HG03571 (cell line): ENCODE results near the gene CRTAP.
"Not testable (repeated sequence)": the region's sequence is repeated elsewhere in the genome, so short reads cannot be mapped to it uniquely, and the experiment has no call there.

Experiments used
- ATAC-seq: cut with Tn5 transposase; IDR thresholded peaks from one replicate; pipeline ENCODE4 v1.9.1; 2021; ENCODE audit not compliant: unreplicated experiment

The CRTAP gene

DNA sequence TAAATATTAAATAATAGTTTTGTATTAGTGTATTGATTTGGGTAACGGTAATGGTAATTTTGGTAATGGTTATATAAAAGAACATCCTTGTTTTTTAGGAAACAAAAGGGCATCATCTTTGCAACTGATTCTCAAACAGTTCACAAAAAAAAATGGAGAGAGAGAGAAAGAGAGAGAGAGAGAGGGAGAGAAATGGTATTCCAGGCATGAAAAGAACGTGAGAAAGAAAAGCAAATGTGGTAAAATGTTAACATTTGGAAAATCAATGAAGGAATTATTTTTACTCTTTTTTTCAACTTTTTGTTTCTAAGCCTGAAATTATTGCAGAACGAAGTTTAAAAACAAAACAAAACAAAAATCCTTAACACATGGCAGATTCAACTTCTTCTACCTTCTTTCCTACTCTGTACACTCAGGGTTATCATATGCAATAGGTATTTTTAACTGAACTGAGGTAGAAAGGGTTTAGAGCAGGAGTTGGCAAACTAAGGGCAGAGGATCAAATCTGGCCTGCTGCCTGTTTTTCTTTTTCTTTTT lies 14.6 kb upstream of the CRTAP start:
- no peak for ATAC-seq

DNA sequence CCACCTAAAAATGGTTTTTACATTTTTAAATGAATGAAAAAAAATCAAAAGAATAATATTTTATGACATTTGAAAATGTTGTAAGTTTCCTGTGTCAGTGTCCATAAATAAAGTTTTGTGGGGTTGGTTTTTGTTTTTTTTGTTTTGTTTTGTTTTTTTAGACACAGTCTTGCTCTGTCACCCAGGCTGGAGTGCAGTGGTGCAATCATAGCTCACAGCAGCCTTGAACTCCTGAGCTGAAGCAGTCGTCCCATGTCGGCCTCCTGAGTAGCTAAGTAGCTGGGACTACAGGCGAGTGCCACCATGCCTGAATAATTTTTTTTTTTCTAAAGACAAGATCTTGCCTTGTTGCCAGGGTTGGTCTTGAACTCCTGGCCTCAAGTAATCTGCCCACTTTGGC lies 14.1 kb upstream of the CRTAP start:
- ATAC-seq: no peak

DNA sequence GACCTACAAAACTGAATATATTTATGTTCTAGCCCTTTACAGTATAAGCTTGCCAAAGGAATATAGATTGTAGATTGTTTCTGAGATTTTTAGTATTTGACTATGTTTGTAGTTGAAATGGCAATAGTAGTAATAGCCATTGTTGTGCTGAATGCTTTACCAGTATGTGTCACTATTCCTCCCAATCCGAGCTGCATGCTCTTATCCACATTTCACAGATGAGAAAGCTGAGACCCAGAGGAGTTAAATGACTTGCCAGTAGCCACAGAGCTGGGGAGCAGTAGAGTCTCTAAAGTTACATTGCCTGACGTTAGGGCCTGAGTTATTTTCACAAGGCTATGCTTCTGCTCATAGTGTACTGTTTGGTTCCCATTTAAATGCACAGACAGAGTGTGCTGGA lies 13.6 kb upstream of the CRTAP start:
- ATAC-seq: no peak

DNA sequence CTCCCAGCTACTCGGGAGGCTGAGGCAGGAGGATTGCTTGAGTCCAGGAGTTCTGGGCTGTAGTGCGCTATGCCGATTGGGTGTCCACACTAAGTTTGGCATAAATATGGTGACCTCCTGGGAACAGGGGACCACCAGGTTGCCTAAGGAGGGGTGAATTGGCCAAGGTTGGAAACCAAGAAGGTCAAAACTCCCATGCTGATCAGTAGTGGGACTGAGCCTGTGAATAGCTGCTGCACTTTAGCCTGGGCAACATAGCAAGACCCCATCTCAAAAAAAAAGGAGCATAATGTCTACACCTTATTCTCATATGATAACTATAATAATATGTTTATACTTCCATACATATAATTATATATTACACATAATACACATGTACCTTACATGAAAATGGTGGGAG lies 10.8 kb upstream of the CRTAP start:
- no peak for ATAC-seq

DNA sequence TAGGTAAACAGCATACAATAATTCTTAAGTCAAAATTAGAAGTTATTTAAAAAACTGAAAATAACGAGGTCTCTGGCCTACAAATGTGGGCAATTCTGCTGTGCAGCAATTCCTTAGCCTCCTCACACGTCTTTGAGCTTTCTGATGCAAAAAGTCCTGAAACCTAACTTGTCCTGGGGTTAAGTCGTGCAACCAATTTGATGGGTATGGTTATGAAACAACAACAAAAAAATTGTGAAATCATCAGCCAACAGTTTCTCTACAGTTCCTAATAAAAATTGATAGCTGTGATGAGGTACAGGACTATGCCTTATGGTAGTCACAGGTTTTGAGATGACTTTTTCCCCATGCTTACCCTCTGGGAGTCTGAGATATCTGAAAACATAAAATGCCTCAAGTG lies 10.3 kb upstream of the CRTAP start:
- no peak for ATAC-seq

DNA sequence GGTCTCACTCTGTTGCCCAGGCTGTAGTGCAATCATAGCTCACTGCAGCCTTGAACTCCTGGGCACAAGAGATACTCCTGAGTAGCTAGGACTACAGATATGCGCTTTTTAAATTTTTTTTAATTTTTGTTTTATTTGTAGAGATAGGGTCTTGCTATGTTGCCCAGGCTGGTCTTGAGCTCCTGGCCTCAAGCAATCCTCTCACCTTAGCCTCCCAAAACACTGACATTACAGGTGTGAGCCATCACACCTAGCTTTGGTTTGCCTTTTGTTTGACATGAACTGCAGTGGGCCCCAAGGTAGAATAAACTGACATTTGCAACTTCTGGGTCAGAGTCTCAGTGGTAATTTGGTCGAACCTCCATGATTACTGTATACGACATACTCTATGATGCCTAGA lies 9.0 kb upstream of the CRTAP start:
- ATAC-seq: no peak

DNA sequence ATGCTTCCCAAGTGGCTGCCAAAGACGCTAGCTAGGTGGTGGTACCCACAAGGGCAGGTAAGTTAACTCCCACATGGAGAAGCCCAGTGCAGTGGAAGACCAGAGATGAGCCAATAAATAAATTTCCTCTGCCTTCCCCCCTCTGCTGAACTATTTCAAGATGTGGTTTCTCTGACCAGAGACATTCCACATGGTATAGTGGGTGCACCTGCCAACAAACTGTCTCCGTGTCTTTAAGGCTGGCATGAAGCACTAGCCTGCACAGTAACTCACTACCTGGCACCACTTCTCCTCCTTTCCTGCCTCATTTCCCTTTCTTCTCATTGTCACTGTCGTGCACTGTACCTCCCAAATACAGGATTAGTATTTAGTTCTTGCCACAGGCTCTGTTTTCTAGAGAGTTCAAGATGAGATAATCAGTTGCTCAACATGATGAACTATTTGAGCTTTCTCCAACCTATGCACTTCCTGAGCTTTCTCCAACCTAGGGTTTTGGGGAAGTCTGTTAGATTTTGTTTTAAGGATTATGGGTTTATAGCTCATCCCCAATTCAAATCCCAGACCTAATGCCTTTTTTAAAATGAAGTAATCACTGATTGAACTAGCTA lies 8.4 kb upstream of the CRTAP start:
- ATAC-seq: no peak

DNA sequence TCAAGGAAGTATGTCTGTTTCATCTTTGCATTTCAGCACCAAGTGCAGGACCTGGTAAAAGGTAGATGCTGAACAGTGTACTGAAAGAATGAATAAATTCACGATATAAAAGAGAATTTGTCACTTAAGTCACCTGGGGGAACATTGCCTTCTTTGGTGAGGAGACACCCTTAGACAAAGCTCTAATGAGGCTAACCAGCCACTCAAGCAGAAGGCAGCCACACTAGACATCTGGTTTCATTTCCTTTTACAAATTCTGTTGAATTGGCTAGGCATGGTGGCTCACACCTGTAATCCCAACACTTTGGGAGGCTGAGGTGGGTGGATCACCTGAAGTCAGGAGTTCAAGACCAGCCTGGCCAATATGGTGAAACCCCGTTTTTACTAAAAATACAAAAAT lies 7.0 kb upstream of the CRTAP start:
- ATAC-seq: not testable (repeated sequence)

DNA sequence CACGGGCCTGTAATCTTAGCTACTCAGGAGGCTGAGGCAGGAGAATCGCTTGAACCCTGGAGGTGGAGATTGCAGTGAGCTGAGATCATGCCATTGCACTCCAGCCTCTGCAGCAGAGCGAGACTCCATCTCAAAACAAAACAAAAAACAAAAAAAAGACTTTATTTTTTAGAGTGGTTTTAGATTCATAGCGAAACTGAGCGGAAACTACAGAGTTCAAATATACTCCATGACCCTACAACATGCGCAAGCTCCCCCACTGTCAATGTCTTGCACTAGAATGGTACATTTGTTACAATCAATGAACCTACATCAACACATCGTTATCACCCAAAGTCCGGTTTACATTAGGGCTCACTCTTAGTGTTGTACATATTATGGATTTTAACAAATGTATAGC lies 2.2 kb upstream of the CRTAP start:
- ATAC-seq: peak; percentile 39

DNA sequence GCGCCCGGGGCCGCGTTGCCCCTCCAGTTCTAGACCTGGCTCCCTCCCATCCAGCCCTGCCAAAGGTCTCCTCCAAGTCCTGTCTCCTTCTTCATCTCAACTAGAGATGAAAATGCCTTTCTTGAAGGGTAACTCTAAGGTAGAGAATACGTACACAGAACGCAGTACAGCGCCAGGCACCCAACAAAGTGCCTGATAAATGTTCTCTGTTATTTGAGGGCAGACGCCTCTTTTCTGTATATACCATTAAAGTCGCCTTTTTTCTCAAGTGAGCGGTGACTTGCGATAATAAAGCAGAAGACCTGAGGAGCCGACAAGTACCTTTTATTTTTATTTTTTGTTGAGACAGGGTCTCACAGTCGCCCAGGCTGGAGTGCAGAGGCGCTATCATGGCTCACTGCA lies 809 bp downstream of the CRTAP start:
- no peak for ATAC-seq

DNA sequence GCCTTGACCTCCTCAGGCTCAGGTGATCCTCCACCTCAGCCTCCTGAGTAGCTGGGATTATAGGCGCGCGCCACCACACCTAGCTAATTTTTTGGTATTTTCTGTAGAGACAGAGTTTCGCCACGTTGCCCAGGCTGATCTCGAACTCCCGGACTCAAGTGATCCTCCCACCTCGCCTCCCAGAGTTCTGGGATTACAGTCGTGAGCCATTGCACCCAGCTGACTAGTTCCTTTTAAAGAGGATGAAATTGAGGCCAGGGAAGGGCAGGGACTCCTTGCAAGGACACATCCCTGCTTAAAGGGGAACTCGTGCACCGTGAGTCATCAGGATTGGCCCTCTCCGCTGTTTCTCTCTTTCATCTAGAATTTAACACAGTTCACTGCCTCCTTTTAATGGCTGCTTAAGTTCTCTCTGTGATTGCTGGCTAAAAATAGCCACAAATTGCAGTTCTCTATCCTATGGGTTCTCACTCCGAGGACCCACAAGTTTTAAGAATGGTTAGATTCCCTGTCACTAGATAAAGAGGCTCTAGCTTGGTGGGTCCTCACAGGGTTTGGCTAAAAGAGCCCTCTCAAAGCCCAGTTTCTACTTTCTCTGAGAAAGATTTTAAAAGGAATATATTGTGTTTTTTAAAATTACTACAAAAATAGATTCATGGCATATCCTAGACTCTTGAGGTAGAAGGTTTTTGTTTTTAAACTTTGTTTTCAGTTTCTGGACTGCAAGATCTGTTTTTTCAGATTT lies 1.4 kb downstream of the CRTAP start:
- no peak for ATAC-seq

DNA sequence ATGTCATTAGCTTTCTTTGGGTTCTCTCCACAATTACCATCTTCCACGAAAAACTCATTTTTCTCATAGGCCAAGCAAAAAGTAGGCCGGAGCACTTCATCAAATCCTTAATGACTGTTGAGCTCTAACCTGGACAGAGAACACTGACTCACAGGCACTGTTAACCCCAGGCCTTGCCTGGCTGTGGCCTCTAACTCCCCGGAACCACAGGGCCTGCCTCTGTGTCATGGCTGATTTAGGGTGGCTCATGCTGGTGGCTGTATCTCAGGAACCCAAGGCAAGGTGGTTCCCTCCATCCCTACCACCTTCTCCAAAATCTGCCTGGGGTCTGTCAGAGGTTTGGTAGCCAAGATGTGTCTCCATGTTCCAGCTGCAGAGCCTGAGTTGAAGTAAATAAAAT lies 3.6 kb downstream of the CRTAP start:
- ATAC-seq: no peak

DNA sequence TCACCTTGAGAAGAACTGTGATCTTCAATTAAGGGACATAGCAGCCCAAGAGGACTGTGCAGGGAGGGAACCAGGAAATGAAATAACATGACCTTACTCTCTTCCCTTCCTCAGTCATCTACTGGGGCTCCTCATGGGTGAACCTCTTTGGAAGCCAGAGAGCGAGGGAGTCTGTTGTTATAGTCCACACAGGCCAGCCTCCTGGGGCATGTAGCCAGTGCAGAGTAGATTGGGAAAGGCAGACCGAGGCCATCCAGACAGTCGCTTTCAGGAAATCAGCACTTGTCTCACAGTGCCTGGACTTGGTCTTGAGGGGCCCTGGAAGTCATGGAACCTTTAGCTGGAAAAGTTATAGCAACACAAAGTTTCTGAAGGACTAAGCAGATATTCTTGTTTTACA lies 6.1 kb downstream of the CRTAP start:
- ATAC-seq: no peak

DNA sequence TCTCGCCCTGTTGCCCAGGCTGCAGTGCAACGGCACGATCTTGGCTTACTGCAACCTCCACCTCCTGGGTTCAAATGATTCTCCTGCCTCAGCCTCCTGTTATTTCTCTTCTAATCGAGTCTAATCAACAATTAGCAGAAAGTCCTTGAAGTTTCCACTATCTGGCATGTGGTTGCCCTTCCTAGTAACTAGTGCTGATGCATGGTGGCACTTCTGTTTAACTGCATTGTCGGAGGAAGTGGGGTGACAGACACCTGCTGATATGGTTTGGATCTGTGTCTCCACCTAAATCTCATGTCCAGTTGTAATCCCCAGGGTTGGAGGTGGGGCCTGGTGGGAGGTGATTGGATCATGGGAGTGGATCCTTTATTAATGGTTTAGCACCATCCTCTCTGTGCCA lies 9.2 kb downstream of the CRTAP start:
- no peak for ATAC-seq

DNA sequence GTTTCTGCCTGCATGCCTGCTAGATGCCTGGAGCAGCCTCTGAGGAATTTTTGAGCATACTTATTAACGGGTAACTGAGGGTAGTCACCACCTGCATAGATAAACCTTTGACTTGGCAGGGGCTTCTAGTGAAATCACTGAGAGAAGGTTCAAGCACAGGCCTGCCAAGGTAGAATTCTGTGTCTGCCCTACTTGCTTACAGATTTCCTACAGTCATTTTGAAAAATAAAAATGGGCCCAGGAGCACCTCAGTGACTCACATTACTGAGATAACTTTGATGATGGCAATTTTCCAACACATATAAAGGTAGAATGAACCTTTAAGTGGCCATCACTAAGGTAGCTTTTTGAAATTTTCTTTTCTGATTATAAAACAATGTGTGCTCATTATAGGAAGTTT lies 10.8 kb downstream of the CRTAP start:
- no peak for ATAC-seq

DNA sequence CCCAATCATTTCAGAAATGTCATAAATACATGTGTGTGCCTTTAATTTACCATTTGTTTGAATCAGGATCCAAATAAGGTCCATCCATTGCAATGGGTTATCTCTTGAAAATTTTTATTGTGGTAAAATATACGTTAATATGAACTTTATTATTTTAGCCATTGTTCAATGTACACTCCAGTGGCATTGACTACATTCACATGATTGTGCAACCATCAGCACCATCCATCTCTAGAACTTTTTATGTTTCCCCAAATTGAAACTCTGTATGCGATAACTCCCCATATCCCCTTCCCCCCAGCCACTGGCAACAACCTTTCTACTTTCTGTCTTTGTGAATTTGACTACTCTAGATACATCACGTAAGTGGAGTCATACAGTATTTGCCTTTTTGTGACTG lies 12.0 kb downstream of the CRTAP start:
- no peak for ATAC-seq

DNA sequence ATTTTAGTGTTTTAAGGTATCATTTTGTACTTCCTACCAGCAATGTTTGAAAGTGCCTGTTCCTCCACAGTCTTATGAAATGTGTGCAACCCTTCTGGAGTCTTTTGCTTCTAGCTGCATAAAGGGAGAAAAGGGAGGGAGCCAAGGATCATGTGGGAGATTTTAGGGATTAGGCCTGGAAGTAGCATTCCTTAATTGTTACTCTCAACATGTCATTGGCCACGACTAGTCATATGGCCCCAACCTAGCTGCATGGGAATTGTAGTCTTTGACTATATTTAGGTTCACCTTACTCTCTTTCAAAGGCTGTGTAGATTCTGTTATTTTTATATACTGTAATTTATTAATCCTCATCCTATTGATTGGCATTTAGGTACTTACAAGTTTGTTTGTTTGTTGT lies 14.9 kb downstream of the CRTAP start:
- ATAC-seq: no peak

DNA sequence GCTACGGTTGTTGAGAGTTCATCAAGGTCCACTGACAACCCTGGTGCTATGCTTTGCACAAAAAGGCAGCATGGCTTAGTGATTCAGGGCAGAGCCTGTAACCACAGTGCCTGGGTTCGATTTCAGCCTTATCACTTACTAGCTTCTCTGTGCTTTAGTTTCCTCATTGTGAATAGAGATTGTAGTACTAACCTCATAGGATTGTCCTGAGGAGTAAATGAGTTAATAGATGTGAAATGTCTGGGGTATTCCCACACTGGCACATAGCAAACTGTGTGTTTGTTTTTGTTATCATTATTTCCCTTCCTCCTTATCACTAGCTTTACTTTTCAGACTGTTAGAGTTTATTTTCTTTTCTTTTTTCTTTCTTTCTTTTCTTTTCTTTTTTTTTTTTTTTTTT lies 16.3 kb downstream of the CRTAP start:
- no peak for ATAC-seq

DNA sequence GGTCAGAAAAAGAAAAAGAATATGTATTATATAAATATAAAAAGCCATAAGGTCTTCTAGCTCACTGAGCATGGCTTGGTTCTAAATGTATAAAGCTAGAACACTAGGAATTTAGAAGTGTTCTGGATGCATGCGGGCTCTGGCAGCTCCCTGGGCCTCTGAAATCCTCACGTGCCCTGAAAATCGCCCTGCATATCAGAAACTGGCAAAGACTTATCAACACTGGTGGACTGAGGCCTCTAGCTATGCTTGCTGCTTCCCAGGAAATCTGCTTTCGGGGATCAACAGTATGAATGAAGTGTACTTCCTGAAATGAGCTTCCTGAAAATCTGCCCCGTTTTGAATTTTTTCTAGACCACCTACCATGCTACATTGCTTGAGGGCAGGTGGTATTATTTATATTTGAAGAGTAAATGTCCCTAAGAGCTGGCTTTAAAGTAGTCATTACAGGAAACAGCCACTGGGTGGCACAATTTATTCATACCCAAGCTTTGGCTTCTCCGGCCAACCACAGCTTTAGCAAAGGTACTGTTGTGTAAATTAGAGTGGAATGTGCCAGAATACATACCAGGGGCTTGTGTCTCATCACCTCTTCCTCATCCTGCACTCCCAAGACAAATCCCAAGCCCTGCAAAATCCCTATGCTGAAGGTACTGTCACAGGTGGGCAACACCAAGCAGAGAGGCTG lies 17.7 kb downstream of the CRTAP start:
- ATAC-seq: peak; percentile 68

DNA sequence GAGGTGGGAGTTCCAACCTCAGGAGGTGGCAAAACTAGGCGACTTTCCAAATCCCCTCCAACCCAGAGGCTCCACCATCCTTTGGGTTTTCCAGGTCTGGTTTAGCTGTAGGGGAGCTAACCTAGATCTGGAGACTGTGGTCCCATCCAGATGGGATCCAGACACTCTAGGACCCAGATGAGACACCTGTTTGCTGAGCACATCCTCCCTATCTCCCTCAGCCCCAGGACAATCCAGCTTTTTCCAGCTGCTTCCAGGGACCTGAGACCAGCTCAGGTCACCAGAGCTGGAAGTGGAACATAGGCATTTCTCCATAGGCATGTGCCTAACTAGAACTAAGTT lies 18.2 kb downstream of the CRTAP start:
- ATAC-seq: no peak

DNA sequence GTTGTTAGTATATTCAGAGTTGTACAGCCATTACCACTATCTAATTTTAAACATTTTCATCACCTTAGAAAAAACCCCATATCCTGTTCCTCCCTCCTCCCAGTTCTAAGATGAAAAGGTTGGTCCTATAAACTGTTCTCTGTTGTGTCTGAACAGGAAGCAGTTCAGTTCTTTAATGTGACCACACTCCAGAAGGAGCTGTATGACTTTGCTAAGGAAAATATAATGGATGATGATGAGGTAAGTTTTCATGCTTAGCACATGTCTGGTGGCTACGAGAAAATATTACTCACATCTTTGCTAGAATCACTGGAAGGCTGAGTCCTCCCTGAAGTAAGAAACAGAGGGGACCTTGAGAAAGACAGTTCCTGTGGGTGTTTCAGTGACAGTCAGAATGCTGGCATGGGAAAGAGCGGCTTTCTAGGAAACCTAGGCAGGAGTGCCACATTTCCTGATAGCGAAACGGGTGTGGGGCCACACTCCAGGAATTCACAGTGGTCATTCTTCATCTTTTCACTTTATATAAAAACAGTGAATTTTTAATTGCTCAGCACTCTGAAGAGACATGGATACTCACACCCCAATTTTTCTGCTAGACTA lies 20.3 kb downstream of the CRTAP start:
- ATAC-seq: no peak

DNA sequence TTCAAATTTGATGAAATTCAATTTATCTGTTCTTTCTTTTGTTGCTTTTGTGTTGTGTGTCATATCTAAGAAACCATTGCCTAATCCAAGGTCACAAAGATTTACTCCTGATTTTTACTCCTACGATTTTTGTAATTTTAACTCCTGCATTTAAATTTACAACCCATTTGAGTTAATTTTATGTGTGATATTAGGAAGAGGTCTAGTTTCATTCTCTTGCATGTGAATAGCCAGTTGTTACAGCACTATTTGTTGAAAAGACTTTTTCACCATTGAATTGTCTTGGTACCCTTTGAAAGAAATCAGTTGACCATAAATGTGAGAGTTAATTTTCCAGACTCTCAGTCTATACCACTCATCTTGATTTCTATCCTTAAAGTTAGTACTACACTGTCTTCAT lies 23.9 kb downstream of the CRTAP start:
- no peak for ATAC-seq
